Fibroblast of pulmonary artery (primary cell): Measurements from ENCODE around the gene SLC7A4.

Experiments
- DNase-seq: peaks from one replicate; pipeline ENCODE4 v3.0.0-alpha.2; 2010; ENCODE audit warnings: low read depth
- H3K4me3 ChIP-seq: replicated peaks from 2 replicates; pipeline ENCODE4 v1.5.1; 2011; ENCODE audit warnings: low read depth, mild to moderate bottlenecking, control low read depth, low read length, moderate library complexity
- TF ChIP-seq, protein P1 (sequence below): IDR thresholded peaks from 2 replicates; pipeline ENCODE4 v1.5.1; 2011; ENCODE audit warnings: mild to moderate bottlenecking, control low read depth, low read length, inconsistent platforms; ENCODE audit errors: missing control alignments

The SLC7A4 gene

DNA sequence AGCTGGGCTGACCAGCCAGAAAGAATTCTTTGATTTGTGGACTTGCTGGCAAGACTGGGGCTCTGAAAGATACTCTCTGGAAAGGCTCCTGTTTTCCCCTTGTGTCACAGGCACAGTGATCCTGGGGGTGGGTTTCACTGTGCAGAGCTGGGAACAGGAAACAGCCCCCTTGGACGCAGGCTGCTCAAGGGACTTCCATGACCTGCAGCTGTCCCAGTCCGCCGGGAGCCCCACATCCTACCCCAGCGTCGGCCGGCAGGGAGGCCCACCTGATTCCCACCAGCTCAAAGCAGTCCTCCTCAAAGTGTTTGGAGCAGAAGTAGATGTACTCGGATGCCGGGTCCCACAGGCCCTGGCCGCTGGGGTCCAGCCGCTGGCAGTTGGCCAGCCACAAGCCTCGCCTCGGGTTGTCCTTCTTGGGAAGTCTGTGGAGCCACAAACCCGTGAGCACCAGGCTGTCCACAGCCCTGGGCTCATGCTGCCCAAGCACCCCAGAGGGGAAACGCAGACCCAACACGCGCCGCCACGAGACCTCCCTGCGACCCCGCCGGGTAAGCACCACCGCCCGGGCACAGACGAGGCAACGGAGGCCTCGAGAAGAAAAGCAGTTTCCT, 31.3 kb downstream of the SLC7A4 start:
- peak overlapping the region; percentile 91 for H3K4me3 ChIP-seq
- no peak for DNase-seq
- TF ChIP-seq, protein P1, sequence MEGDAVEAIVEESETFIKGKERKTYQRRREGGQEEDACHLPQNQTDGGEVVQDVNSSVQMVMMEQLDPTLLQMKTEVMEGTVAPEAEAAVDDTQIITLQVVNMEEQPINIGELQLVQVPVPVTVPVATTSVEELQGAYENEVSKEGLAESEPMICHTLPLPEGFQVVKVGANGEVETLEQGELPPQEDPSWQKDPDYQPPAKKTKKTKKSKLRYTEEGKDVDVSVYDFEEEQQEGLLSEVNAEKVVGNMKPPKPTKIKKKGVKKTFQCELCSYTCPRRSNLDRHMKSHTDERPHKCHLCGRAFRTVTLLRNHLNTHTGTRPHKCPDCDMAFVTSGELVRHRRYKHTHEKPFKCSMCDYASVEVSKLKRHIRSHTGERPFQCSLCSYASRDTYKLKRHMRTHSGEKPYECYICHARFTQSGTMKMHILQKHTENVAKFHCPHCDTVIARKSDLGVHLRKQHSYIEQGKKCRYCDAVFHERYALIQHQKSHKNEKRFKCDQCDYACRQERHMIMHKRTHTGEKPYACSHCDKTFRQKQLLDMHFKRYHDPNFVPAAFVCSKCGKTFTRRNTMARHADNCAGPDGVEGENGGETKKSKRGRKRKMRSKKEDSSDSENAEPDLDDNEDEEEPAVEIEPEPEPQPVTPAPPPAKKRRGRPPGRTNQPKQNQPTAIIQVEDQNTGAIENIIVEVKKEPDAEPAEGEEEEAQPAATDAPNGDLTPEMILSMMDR, result no peak

DNA sequence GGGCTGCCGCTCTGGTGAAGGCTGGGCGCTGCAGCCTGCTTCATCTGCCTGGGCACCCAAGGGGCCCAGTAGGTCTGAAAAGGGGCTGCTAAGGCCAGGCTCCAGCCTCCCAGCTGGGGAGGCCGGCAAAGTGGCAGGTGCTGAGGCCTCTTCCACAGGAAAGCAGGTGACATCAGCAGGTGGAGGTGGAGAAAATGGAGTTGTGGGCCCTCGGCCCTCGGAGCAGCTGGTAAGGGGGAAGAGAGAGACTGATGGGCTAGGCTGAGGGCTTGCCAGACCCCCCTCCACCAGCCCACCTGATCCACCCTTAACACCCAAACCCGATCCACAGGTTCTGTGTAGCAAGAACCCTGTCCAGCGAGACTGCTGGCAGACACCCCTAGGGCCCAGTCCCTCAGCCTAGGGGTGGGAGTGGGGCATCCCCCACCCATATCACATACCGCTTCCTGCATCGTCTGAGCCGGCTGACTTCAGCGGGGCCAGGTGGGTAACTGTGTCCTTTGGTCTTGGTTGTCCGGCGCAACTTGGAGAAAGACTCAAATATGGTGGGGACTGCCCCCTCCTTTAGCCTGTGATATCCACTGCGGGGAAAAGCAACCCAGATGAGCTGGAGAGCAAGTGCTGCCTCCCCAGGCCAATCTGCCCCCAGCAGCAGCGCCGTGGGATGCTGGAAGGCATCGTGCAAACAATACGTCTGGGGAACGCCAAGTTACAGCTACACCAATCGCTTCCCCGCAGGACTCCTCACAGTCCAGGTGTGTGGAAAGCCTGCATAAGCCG, 32.0 kb downstream of the SLC7A4 start:
- TF ChIP-seq, protein P1, result no peak
- peak overlapping the region; percentile 91 for H3K4me3 ChIP-seq

DNA sequence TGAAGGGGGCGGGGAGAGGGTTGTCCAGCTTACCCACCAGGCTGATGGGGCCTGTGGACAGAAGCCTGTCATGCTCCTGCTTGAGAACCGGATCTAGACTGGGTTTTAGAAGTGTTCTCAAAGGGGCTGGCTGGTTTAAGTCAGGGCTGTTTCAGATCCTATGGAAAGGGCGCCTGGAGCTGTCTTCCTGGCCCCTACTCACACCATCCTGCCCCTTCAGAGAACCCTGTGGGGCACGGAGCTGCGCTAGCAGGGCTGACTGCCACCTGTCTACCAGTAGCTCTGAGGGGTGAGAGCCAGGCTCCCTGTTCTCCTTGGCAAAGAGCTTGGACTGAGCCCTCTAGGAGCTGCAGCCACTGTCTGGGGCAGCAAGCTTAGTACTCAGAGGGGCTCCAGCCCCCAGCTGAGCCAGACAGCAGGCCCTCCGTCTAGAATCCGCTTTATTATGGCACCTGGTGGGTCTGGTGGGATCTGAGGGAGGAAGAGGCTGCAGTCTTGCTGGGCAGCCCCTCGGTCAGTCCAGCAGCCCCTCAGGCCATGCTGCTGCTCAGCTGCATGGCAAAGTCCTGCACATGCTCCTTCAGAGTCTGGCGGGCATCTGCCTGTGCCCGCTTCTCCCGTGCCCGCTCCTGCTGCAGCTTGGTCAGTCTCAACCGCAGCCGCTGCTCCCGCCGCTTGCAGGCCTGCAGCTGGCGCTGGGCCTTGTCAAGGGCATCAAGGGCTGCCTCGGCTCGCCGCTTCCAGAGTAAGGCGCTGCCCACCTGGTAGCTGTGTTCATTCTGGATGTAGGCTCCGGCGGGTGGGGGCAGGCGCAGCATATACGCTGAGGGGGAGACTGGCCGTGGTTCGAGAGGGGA, 32.8 kb downstream of the SLC7A4 start:
- no peak overlapping the region for H3K4me3 ChIP-seq
- TF ChIP-seq, protein P1, result no peak

More for the DNA sequence above, 32.0 kb downstream of the SLC7A4 start:
- no peak for DNase-seq

DNA sequence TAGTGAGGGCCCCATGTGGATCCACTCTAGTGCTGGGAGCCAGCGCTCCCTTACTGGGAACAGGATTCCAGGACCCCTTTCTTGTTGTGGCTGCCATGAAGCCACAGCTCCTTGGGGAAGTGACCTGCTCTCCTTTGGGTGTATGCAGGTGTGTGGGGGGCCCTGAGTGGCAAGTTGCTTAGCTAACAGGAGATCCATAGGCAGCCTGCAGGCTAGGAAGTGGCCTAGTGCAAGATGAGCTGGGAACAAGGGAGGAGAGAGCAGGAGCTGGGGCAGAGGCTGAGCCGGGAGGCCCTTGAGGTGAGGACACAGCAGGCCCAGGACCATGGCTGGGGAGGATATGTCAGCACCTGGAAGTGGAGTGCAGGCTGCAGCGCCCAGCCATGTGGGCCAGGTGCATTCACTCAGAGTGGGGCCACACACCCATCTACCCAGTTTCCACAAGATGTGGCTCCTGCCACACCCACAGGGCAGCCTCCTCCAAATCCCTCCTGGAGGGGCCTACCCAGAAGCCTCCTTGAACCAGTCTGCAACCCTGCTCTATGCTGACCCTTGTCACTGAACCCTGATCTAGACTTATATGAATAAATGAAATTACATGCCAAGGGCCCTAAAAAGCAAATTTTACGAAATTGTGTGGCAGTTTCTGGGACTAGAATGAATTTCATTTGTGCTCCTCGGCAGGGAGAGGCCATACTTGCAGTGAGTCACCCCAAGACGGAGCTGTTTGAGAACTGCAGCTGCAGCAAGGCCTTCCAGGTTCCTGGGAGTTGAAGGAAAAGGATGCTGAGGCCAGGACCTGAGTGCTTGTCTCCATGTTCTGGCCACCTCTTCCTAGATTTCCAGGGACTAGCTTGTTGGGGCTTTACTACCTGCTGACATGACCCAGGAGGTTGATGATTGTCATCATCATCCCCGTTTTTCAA, 33.7 kb downstream of the SLC7A4 start:
- DNase-seq, result no peak
- TF ChIP-seq, protein P1, result no peak
- no peak overlapping the region for H3K4me3 ChIP-seq

More for the DNA sequence above, 32.8 kb downstream of the SLC7A4 start:
- DNase-seq, result no peak

DNA sequence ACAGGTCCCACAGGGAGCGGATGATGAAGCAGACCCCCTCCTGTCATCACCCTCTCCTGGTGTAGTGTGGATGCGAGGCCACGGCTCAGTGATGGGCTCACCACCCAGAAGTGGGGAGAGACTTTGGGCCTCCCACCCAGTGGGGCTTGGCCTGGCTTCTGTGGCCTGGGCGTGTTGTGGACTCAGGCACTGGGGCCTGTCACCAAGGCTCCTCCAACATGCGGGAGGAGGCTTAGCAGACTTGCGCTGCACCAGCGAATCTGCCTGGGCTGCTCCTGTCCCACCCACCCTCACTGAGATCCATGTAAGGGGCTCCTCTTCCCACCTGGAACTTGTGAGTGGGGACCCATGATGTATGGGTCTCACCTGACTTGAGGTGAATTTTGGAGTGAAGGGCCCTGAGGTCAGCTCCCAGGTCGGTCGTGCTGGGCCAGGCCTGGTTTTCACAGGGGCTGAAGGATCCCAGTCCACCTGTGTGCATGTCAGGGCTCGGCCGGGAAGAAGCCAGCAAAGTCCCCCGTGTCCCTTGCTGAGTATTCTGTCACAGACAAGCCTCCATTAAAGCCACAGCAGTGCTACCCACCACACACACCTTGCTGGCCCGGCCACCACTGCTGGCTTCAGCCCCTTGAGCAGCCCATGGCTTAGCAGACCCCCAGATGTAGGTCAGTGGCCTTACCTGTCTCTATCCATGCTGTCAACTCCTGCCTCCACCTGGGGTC, 34.7 kb downstream of the SLC7A4 start:
- no peak overlapping the region for H3K4me3 ChIP-seq
- TF ChIP-seq, protein P1, result no peak
- no peak for DNase-seq
